HepG2 (cell line): ENCODE data around the gene FRMD4A.

Experiments
- EZH2 ChIP-seq: conservative IDR thresholded peaks from 2 replicates; pipeline ENCODE4 v1.6.1; 2012; ENCODE audit warnings: mild to moderate bottlenecking, low read depth, low read length, moderate library complexity
- POLR2A ChIP-seq, 2 experiments: IDR thresholded peaks; 2 replicates each; pipeline ENCODE4 v1.6.1; 2011; ENCODE audit warnings: low read depth in 2 of 2, low read length in 2 of 2, mild to moderate bottlenecking in 1 of 2, moderate library complexity in 1 of 2; ENCODE audit not compliant: insufficient read depth in 1 of 2

GRCh38 chr10:14250496-14251076, 80.1 kb downstream of the FRMD4A start:
- TF ChIP-seq EZH2 (no peak), POLR2A (IDR thresholded peaks at IDR 0.05; ENCODE audit: insufficient read depth in 1 of 2, low read depth in 2 of 2, low read length in 2 of 2) (no peak)
